Myocyte (in vitro differentiated cells): ENCODE measurements around the gene PKNOX1. TPM values are rescaled to one million over a fixed set of nuclear protein-coding genes. Genes with fewer than 3 reads are reported as not detected.
"Not testable (repeated sequence)": the region's sequence is repeated elsewhere in the genome, so short reads cannot be mapped to it uniquely, and the experiment has no call there.

Source experiments
- DNase-seq: peaks from one replicate; pipeline ENCODE4 v3.0.0-alpha.2; 2012; ENCODE audit warnings: low read depth
- total RNA-seq: library from RNA; depleted of rRNA; stranded (reverse); fragments of >200 nt; gene quantifications from 2 replicates; pipeline ENCODE4 v1.2.3, GENCODE V29; 2014

PKNOX1 gene
- total RNA-seq, 1 donor from 2014 or later: 16.5 TPM

- no peak for DNase-seq
These were observed 7.5 kb downstream of the PKNOX1 start for GRCh38 chr21:42981862-42982261.

- DNase-seq: peak; percentile 17
These were observed 8.7 kb downstream of the PKNOX1 start for GRCh38 chr21:42983103-42983502.

GRCh38 chr21:42983869-42984268 is 9.5 kb downstream of the PKNOX1 start:
- no peak for DNase-seq

GRCh38 chr21:42986125-42986783 is 11.9 kb downstream of the PKNOX1 start:
- peak; percentile 79 for DNase-seq

- peak; percentile 23 for DNase-seq
These were observed 14.0 kb downstream of the PKNOX1 start for GRCh38 chr21:42988236-42988965.

GRCh38 chr21:42989370-42989769 is 15.0 kb downstream of the PKNOX1 start:
- not testable (repeated sequence) for DNase-seq

- DNase-seq: peak; percentile 29
These were observed 15.7 kb downstream of the PKNOX1 start for GRCh38 chr21:42989816-42990650.

GRCh38 chr21:42991992-42992740 is 17.8 kb downstream of the PKNOX1 start:
- peak; percentile 91 for DNase-seq

GRCh38 chr21:42993051-42993712 is 18.8 kb downstream of the PKNOX1 start:
- no peak for DNase-seq

- peak; percentile 75 for DNase-seq
These were observed 22.7 kb downstream of the PKNOX1 start for GRCh38 chr21:42997053-42997452.

GRCh38 chr21:42997983-42998382 is 23.6 kb downstream of the PKNOX1 start:
- not testable (repeated sequence) for DNase-seq

GRCh38 chr21:42999152-42999551 is 24.8 kb downstream of the PKNOX1 start:
- DNase-seq: not testable (repeated sequence)

GRCh38 chr21:43000041-43000440 is 25.7 kb downstream of the PKNOX1 start:
- not testable (repeated sequence) for DNase-seq

GRCh38 chr21:43001316-43001715 is 27.0 kb downstream of the PKNOX1 start:
- no peak for DNase-seq

- DNase-seq: peak; percentile 71
These were observed 30.6 kb downstream of the PKNOX1 start for GRCh38 chr21:43004926-43005325.

- no peak for DNase-seq
These were observed 31.3 kb downstream of the PKNOX1 start for GRCh38 chr21:43005635-43006034.

- not testable (repeated sequence) for DNase-seq
These were observed 31.9 kb downstream of the PKNOX1 start for GRCh38 chr21:43006051-43006873.

- DNase-seq: no peak
These were observed 32.5 kb downstream of the PKNOX1 start for GRCh38 chr21:43006874-43007208.

GRCh38 chr21:43012596-43012995 is 38.2 kb downstream of the PKNOX1 start:
- DNase-seq: no peak
